ENCODE data around the gene RAB3D.

DNA sequence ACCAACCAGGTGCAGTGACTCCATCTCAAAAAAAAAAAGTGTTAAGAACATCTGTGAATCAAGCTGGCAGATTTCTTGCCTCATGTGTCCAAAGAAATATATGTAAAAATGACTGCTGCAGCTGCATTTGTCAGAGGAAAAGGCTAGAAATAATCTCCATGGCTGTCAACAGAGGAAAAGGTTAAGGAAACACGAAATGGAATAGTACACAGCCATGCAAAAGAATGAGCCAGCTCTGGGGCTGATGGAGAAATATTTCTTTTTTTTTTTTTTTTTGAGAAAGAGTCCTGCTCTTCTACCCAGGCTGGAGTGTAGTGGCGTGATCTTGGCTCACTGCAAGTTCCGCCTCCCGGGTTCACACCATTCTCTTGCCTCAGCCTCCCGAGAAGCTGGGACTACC lies 6.6 kb downstream of the RAB3D start:
- TF ChIP-seq CTCF (IDR thresholded peaks at IDR 0.05), result no peak
- no peak for TF ChIP-seq ZFX (IDR thresholded peaks at IDR 0.05; ENCODE audit: borderline replicate concordance)
